ENCODE data around the gene VPS37B.

DNA sequence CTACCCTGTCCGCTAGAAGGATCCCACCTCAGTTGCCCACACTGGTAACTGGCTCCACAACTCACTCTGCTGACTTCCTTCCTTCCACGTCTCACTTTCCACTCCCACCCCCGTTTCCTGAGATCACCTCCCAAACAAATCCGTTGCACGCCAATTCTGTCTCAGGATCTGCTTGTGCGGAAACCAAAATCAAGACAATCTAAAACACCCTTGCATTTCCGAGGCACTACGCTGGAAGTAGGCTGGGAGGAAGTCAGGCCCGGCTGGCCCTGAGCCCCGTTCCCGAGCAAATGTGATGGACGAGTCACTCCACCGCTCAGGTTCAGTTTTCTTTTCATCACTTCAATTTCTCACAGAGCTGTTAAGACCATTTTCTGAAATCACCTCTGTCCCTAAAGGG, 47.3 kb upstream of the VPS37B start:
- TF ChIP-seq POLR2A (IDR thresholded peaks at IDR 0.05), result no peak
- TF ChIP-seq, protein P1, sequence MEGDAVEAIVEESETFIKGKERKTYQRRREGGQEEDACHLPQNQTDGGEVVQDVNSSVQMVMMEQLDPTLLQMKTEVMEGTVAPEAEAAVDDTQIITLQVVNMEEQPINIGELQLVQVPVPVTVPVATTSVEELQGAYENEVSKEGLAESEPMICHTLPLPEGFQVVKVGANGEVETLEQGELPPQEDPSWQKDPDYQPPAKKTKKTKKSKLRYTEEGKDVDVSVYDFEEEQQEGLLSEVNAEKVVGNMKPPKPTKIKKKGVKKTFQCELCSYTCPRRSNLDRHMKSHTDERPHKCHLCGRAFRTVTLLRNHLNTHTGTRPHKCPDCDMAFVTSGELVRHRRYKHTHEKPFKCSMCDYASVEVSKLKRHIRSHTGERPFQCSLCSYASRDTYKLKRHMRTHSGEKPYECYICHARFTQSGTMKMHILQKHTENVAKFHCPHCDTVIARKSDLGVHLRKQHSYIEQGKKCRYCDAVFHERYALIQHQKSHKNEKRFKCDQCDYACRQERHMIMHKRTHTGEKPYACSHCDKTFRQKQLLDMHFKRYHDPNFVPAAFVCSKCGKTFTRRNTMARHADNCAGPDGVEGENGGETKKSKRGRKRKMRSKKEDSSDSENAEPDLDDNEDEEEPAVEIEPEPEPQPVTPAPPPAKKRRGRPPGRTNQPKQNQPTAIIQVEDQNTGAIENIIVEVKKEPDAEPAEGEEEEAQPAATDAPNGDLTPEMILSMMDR (IDR thresholded peaks at IDR 0.05), result no peak
- no peak for TF ChIP-seq POLR2AphosphoS5 (IDR thresholded peaks at IDR 0.05; ENCODE audit: insufficient read depth in 1 of 2, low read depth in 1 of 2)
